ENCODE results near the gene MICOS13.
A peak's percentile ranks its signal among the peaks of the same experiment; 100 is the strongest.

MICOS13 gene

DNA sequence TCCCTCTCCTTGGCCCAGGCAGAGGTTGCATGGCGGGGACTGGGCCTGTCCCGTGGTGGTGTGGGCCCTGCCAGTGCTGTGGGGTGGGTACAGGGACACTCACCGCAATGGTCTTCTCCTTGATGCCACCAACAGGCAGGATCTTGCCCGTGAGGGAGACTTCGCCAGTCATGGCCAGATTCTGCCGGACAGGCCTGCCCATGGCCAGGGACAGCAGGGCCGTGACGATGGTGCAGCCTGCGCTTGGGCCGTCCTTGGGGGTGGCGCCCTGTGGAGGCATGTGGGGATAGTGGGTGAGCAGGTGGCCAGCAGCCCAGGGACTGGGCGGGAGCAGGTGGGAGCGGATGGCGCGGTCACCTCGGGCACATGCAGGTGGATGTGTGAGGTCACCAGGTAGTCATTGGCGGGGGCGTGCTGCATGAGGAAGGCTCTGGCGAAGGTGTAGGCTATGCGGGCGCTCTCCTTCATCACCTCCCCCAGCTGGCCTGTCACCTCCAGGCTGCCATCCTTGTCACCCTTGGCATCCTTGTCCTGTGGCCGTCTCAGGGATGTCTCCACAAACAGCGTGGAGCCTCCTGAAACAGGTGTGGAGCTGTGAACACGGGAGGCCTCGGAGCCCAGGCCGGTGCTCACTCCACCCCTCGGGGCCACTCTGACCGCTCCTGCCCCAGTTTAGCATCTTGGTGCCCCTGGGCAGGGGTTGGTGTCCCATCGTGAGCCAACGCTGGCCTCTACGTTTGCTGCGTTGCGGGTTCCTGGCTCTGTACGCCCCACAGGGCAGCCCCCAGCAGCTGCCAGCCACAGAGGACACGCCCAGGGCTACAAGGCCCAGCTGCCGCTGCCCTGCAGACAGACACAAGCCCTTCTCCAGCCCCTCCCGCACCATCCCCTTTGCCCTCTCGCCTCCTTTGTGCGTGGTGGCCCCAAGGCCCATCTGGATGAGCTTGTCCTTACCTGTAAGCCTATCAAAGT lies 13.2 kb upstream of the MICOS13 start (continued):
- TF ChIP-seq ZNF324 (tag by site-specific recombination; IDR thresholded peaks at IDR 0.05) (no peak), ZNF768 (tag by site-specific recombination; IDR thresholded peaks at IDR 0.05) (no peak), ZNF600 (tag by site-specific recombination; IDR thresholded peaks at IDR 0.05) (peak; percentile 83), ZXDB (tag by site-specific recombination; IDR thresholded peaks at IDR 0.05) (no peak), ZNF843 (tag by site-specific recombination; IDR thresholded peaks at IDR 0.05) (no peak), ZNF558 (tag by site-specific recombination; IDR thresholded peaks at IDR 0.05) (no peak), ZNF350 (tag by site-specific recombination; IDR thresholded peaks at IDR 0.05) (no peak), PRDM1 (tag by site-specific recombination; IDR thresholded peaks at IDR 0.05) (no peak), ZBTB21 (tag by site-specific recombination; IDR thresholded peaks at IDR 0.05) (no peak), ZNF48 (tag by site-specific recombination; IDR thresholded peaks at IDR 0.05) (no peak), ZNF791 (tag by site-specific recombination; IDR thresholded peaks at IDR 0.05) (no peak), ZFP3 (tag by site-specific recombination; IDR thresholded peaks at IDR 0.05; ENCODE audit: low read depth) (no peak), ZNF549 (tag by site-specific recombination; IDR thresholded peaks at IDR 0.05) (no peak), ZNF501 (tag by site-specific recombination; IDR thresholded peaks at IDR 0.05) (no peak; the same call in 1 of the 2 replicates), ATF2 (tag by site-specific recombination; IDR thresholded peaks at IDR 0.05; ENCODE audit: low read depth) (no peak), ZNF555 (tag by site-specific recombination; conservative IDR thresholded peaks at IDR 0.05) (no peak), KLF16 (tag by site-specific recombination; IDR thresholded peaks at IDR 0.05) (no peak), ZNF530 (tag by site-specific recombination; IDR thresholded peaks at IDR 0.05; ENCODE audit: low read depth) (no peak), ZNF214 (tag by site-specific recombination; IDR thresholded peaks at IDR 0.05; ENCODE audit: borderline replicate concordance) (no peak), ZNF561 (tag by site-specific recombination; IDR thresholded peaks at IDR 0.05; ENCODE audit: borderline replicate concordance) (no peak), ZSCAN16 (tag by site-specific recombination; IDR thresholded peaks at IDR 0.05) (no peak), ZNF785 (tag by site-specific recombination; IDR thresholded peaks at IDR 0.05) (0 out of 2 replicates have a peak, but pooled peaks have one; percentile 16), ZNF140 (tag by site-specific recombination; IDR thresholded peaks at IDR 0.05) (no peak), ZNF664 (tag by site-specific recombination; IDR thresholded peaks at IDR 0.05) (no peak), ZNF423 (tag by site-specific recombination; IDR thresholded peaks at IDR 0.05) (no peak)
- TF ChIP-seq, protein P1, sequence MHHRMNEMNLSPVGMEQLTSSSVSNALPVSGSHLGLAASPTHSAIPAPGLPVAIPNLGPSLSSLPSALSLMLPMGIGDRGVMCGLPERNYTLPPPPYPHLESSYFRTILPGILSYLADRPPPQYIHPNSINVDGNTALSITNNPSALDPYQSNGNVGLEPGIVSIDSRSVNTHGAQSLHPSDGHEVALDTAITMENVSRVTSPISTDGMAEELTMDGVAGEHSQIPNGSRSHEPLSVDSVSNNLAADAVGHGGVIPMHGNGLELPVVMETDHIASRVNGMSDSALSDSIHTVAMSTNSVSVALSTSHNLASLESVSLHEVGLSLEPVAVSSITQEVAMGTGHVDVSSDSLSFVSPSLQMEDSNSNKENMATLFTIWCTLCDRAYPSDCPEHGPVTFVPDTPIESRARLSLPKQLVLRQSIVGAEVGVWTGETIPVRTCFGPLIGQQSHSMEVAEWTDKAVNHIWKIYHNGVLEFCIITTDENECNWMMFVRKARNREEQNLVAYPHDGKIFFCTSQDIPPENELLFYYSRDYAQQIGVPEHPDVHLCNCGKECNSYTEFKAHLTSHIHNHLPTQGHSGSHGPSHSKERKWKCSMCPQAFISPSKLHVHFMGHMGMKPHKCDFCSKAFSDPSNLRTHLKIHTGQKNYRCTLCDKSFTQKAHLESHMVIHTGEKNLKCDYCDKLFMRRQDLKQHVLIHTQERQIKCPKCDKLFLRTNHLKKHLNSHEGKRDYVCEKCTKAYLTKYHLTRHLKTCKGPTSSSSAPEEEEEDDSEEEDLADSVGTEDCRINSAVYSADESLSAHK (tag by site-specific recombination; IDR thresholded peaks at IDR 0.05) = no peak
- TF ChIP-seq, protein P2, sequence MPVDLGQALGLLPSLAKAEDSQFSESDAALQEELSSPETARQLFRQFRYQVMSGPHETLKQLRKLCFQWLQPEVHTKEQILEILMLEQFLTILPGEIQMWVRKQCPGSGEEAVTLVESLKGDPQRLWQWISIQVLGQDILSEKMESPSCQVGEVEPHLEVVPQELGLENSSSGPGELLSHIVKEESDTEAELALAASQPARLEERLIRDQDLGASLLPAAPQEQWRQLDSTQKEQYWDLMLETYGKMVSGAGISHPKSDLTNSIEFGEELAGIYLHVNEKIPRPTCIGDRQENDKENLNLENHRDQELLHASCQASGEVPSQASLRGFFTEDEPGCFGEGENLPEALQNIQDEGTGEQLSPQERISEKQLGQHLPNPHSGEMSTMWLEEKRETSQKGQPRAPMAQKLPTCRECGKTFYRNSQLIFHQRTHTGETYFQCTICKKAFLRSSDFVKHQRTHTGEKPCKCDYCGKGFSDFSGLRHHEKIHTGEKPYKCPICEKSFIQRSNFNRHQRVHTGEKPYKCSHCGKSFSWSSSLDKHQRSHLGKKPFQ (tag by site-specific recombination; IDR thresholded peaks at IDR 0.05) = no peak
- TF ChIP-seq, protein P3, sequence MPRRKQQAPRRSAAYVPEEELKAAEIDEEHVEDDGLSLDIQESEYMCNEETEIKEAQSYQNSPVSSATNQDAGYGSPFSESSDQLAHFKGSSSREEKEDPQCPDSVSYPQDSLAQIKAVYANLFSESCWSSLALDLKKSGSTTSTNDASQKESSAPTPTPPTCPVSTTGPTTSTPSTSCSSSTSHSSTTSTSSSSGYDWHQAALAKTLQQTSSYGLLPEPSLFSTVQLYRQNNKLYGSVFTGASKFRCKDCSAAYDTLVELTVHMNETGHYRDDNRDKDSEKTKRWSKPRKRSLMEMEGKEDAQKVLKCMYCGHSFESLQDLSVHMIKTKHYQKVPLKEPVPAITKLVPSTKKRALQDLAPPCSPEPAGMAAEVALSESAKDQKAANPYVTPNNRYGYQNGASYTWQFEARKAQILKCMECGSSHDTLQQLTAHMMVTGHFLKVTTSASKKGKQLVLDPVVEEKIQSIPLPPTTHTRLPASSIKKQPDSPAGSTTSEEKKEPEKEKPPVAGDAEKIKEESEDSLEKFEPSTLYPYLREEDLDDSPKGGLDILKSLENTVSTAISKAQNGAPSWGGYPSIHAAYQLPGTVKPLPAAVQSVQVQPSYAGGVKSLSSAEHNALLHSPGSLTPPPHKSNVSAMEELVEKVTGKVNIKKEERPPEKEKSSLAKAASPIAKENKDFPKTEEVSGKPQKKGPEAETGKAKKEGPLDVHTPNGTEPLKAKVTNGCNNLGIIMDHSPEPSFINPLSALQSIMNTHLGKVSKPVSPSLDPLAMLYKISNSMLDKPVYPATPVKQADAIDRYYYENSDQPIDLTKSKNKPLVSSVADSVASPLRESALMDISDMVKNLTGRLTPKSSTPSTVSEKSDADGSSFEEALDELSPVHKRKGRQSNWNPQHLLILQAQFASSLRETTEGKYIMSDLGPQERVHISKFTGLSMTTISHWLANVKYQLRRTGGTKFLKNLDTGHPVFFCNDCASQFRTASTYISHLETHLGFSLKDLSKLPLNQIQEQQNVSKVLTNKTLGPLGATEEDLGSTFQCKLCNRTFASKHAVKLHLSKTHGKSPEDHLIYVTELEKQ (tag by site-specific recombination; IDR thresholded peaks at IDR 0.05; ENCODE audit: borderline replicate concordance) = no peak
- TF ChIP-seq, protein P4, sequence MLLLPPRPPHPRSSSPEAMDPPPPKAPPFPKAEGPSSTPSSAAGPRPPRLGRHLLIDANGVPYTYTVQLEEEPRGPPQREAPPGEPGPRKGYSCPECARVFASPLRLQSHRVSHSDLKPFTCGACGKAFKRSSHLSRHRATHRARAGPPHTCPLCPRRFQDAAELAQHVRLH (tag by site-specific recombination; IDR thresholded peaks at IDR 0.05) = no peak

All from HEK293 (cell line).